Endothelial cell of umbilical vein (primary cell): ENCODE measurements around the gene TEX38. TPM values are rescaled to one million over a fixed set of nuclear protein-coding genes. Genes with fewer than 3 reads are reported as not detected.

Experiments
- BruUV-seq: library from RNA; stranded (reverse); fragments of 400-500 nt; replicated peaks from 2 replicates; lab custom pipeline; 2021; lab: Mats Ljungman, UMichigan
- CTCF ChIA-PET: fragments of 300-600, 350-600 bp; sonication (Branson Sonifier 250); formaldehyde crosslinking; loops from one replicate; lab custom pipeline; 2021; ENCODE audit warnings: antibody characterized with exemption, inconsistent platforms; lab: Charles Lee
- POLR2A ChIA-PET: fragments of 300-600, 350-600 bp; sonication (Branson Sonifier 250); formaldehyde crosslinking; loops from one replicate; lab custom pipeline; 2021; ENCODE audit warnings: antibody characterized with exemption, inconsistent platforms; lab: Charles Lee
- DNase-seq: peaks from one replicate; pipeline ENCODE4 v3.0.0-alpha.2; 2011; ENCODE audit warnings: low read depth, low spot score
- FAIRE-seq: peaks from 2 replicates; lab custom pipeline; 2011; peaks lifted over from hg19 to GRCh38; lab: Jason Lieb, UNC
- H2AFZ ChIP-seq: 2 replicates; pipeline ENCODE4 v1.6.0; 2012; ENCODE audit warnings: low read depth, low read length, control low read depth, inconsistent platforms
- H3K27ac ChIP-seq: 2 replicates; pipeline ENCODE4 v1.5.1; 2011; ENCODE audit warnings: low read depth, mild to moderate bottlenecking, control low read depth, low read length, moderate library complexity; ENCODE audit not compliant: insufficient read depth
- H3K27me3 ChIP-seq, 2 experiments: 2 replicates each; pipeline versions ENCODE4 v1.6.0 to v1.6.1; 2011; ENCODE audit warnings: low read length in 2 of 2, mixed read lengths in 1 of 2; ENCODE audit not compliant: control insufficient read depth in 2 of 2, insufficient read depth in 2 of 2
- H3K36me3 ChIP-seq, 2 experiments: 2 replicates in 1 of 2; 3 replicates in 1 of 2; pipeline ENCODE4 v1.5.1; 2011; ENCODE audit warnings: low read length in 2 of 2, mild to moderate bottlenecking in 1 of 2, moderate library complexity in 1 of 2; ENCODE audit not compliant: control insufficient read depth in 2 of 2, insufficient read depth in 2 of 2; ENCODE audit errors: extremely low read depth in 1 of 2
- H3K4me1 ChIP-seq: 3 replicates; pipeline ENCODE4 v1.5.1; 2011; ENCODE audit warnings: mild to moderate bottlenecking, low read length; ENCODE audit not compliant: control insufficient read depth, insufficient read depth; ENCODE audit errors: extremely low read depth
- H3K4me2 ChIP-seq: 2 replicates; pipeline ENCODE4 v1.6.1; 2011; ENCODE audit warnings: low read length, control low read depth, mixed read lengths; ENCODE audit not compliant: insufficient read depth
- H3K4me3 ChIP-seq, 3 experiments: fragments of 200-600 bp in 1 of 3; sonication (generic), shearing (Covaris generic) in 1 of 3; replicated peaks in 1 of 3; 2 replicates each; pipeline ENCODE4 v1.5.1; 2011 to 2016; ENCODE audit warnings: control low read depth in 3 of 3, low read length in 3 of 3, mild to moderate bottlenecking in 2 of 3, inconsistent platforms in 1 of 3, low read depth in 1 of 3, moderate library complexity in 1 of 3; ENCODE audit not compliant: insufficient read depth in 1 of 3
- H3K79me2 ChIP-seq: 2 replicates; pipeline ENCODE4 v1.6.0; 2012; ENCODE audit warnings: low read length, inconsistent platforms; ENCODE audit not compliant: control insufficient read depth, insufficient read depth
- H3K9ac ChIP-seq: replicated peaks from 2 replicates; pipeline ENCODE3; 2011; ENCODE audit warnings: low read length, control low read depth; ENCODE audit not compliant: insufficient read depth; ENCODE audit errors: extremely low read depth
- H3K9me1 ChIP-seq: replicated peaks from 3 replicates; pipeline ENCODE4 v1.6.0; 2011; ENCODE audit warnings: mild to moderate bottlenecking, low read length; ENCODE audit not compliant: control insufficient read depth, insufficient read depth; ENCODE audit errors: extremely low read depth
- H3K9me3 ChIP-seq: replicated peaks from 2 replicates; pipeline ENCODE4 v1.5.1; 2012; ENCODE audit warnings: low read length, inconsistent platforms; ENCODE audit not compliant: control insufficient read depth, insufficient read depth
- H4K20me1 ChIP-seq: replicated peaks from 2 replicates; pipeline ENCODE3; 2011; ENCODE audit warnings: mild to moderate bottlenecking, low read length; ENCODE audit not compliant: control insufficient read depth, insufficient read depth; ENCODE audit errors: extremely low read depth
- CTCF ChIP-seq, 2 donors: IDR thresholded peaks; 1 replicate in 1 of 2; 2 replicates in 1 of 2; pipeline ENCODE4 v1.5.1; 2011; ENCODE audit warnings: low read length in 2 of 2, mild to moderate bottlenecking in 2 of 2, moderate library complexity in 2 of 2, control low read depth in 1 of 2, inconsistent platforms in 1 of 2, low read depth in 1 of 2; ENCODE audit not compliant: insufficient read depth in 1 of 2; ENCODE audit errors: extremely low read depth in 1 of 2
- EZH2 ChIP-seq: IDR thresholded peaks from 2 replicates; pipeline ENCODE4 v1.6.1; 2012; ENCODE audit warnings: borderline replicate concordance, low read depth, mild to moderate bottlenecking, moderate library complexity, low read length, inconsistent platforms; ENCODE audit not compliant: severe bottlenecking
- FOS ChIP-seq: IDR thresholded peaks from 2 replicates; pipeline ENCODE4 v1.6.1; 2011; ENCODE audit warnings: mild to moderate bottlenecking, low read length, moderate library complexity, borderline replicate concordance; ENCODE audit not compliant: insufficient read depth
- GATA2 ChIP-seq: IDR thresholded peaks from 2 replicates; pipeline ENCODE4 v1.7.0; 2011; ENCODE audit warnings: low read depth, mild to moderate bottlenecking, moderate library complexity, mixed read lengths, low read length; ENCODE audit not compliant: insufficient read length, insufficient read depth
- JUN ChIP-seq: IDR thresholded peaks from 2 replicates; pipeline ENCODE4 v1.6.1; 2011; ENCODE audit warnings: borderline replicate concordance, low read depth; ENCODE audit not compliant: insufficient read length, insufficient read depth
- MAX ChIP-seq: IDR thresholded peaks from 2 replicates; pipeline ENCODE4 v1.6.1; 2011; ENCODE audit not compliant: insufficient read depth, insufficient read length
- MYC ChIP-seq: IDR thresholded peaks from one replicate; pipeline ENCODE4 v1.6.1; 2011; ENCODE audit warnings: mild to moderate bottlenecking, low read depth, low read length
- POLR2A ChIP-seq: IDR thresholded peaks from 2 replicates; pipeline ENCODE4 v1.6.1; 2012; ENCODE audit warnings: low read depth, mild to moderate bottlenecking, control low read depth, low read length
- POLR2AphosphoS5 ChIP-seq: IDR thresholded peaks from 2 replicates; pipeline ENCODE4 v1.6.1; 2012; ENCODE audit warnings: low read depth, mild to moderate bottlenecking, control low read depth, low read length, moderate library complexity; ENCODE audit not compliant: insufficient read depth
- dilution Hi-C: fragments of 300-500 bp; cut with MboI; formaldehyde crosslinking; loops from one replicate; pipeline ENCODE4 v1.15.0; 2019; ENCODE audit warnings: low sequenced_read_pairs; ENCODE audit not compliant: extremely low pct_ligation_motif_present
- intact Hi-C: fragments of 100-400 bp; cut with micrococcal nuclease; formaldehyde crosslinking; loops from one replicate; pipeline ENCODE4 v1.10.0; 2022
- polyA plus RNA-seq, 4 experiments: library from polyadenylated mRNA; depleted of rRNA in 3 of 4; stranded (reverse) in 3 of 4; unstranded in 1 of 4; fragments of >200 nt; gene quantifications; 2 replicates each; pipeline versions ENCODE4 v1.2.1 to v1.2.3, GENCODE V29; 2011 to 2012; ENCODE audit warnings: missing spikeins in 1 of 4
- total RNA-seq: library from RNA; stranded (reverse); gene quantifications from 2 replicates; pipeline ENCODE4 v1.2.3, GENCODE V29; 2021

TEX38 gene
- total and polyA plus RNA-seq, 2 donors (not counting 3 experiments of a cell fraction or from before 2014, with no cell fraction given), result not detected

GRCh38 chr1:46665983-46666382 lies 5.7 kb upstream of the TEX38 start:
- Histone ChIP-seq H2AFZ (no peak overlapping the region), H3K9ac (no peak overlapping the region), H3K4me2 (no peak overlapping the region), H3K9me3 (no peaks in the 10 kb centered on the region), H3K79me2 (peaks cover 9% of the 10 kb centered on the region), H3K27ac (no peak overlapping the region), H3K4me3 (no peak overlapping the region), H3K27me3 (no peaks in the 10 kb centered on the region), H3K36me3 (peaks cover 0 to 2% of the 10 kb centered on the region in 2 experiments), H3K4me1 (peaks cover 10% of the 10 kb centered on the region), H3K9me1 (no peaks in the 10 kb centered on the region), H4K20me1 (no peaks in the 10 kb centered on the region)
- FAIRE-seq (no peak), DNase-seq (no peak)
- POLR2A ChIA-PET, result no interaction called here
- TF ChIP-seq CTCF (IDR thresholded peaks at IDR 0.05; ENCODE audit: extremely low read depth in 1 of 2, insufficient read depth in 1 of 2, low read depth in 1 of 2, low read length in 2 of 2), result no peak
- no peak for TF ChIP-seq MAX
- TF ChIP-seq FOS, result no peak
- TF ChIP-seq JUN, result no peak
- no peak for TF ChIP-seq POLR2A
- no peak for TF ChIP-seq POLR2AphosphoS5
- no peak for TF ChIP-seq MYC
- no peak for TF ChIP-seq GATA2
- no peak for TF ChIP-seq EZH2
- no TSS peak for BruUV-seq
- CTCF ChIA-PET, result interaction anchor here (1.4 kb wide), 1 partner anchor 15 kb away, joined by 4 read pairs; no protein-coding TSS in a partner anchor
- dilution Hi-C loops, result no loop called here
- intact Hi-C loops, result no loop called here
